NT2/D1 (cell line): ENCODE measurements around the gene RB1.

Experiments
- SUZ12 ChIP-seq: IDR thresholded peaks from 2 replicates; pipeline ENCODE4 v1.6.1; 2011; ENCODE audit not compliant: insufficient read length, insufficient read depth; ENCODE audit errors: extremely low read depth
- YY1 ChIP-seq: IDR thresholded peaks from 2 replicates; pipeline ENCODE4 v1.6.1; 2011; ENCODE audit not compliant: insufficient read length, insufficient read depth
- ZNF274 ChIP-seq: IDR thresholded peaks from 2 replicates; pipeline ENCODE4 v1.6.1; 2011; ENCODE audit warnings: mild to moderate bottlenecking, low read depth, low read length

GRCh38 chr13:48488995-48489394 is 185.4 kb downstream of the RB1 start:
- TF ChIP-seq YY1: no peak
- no peak for TF ChIP-seq SUZ12
- no peak for TF ChIP-seq ZNF274
